ENCODE results near the gene PPFIA1.

- no peak for TF ChIP-seq CTCF (IDR thresholded peaks at IDR 0.05; ENCODE audit: poor library complexity)
- TF ChIP-seq EZH2 (IDR thresholded peaks at IDR 0.05; ENCODE audit: borderline replicate concordance), result no peak
Measured at GRCh38 chr11:70364178-70364577, 93.7 kb downstream of the PPFIA1 start.

All from hepatocyte (in vitro differentiated cells).